ENCODE results near the gene TNFRSF21.
"Not testable (repeated sequence)": the region's sequence is repeated elsewhere in the genome, so short reads cannot be mapped to it uniquely, and the experiment has no call there.

Gene TNFRSF21

DNA sequence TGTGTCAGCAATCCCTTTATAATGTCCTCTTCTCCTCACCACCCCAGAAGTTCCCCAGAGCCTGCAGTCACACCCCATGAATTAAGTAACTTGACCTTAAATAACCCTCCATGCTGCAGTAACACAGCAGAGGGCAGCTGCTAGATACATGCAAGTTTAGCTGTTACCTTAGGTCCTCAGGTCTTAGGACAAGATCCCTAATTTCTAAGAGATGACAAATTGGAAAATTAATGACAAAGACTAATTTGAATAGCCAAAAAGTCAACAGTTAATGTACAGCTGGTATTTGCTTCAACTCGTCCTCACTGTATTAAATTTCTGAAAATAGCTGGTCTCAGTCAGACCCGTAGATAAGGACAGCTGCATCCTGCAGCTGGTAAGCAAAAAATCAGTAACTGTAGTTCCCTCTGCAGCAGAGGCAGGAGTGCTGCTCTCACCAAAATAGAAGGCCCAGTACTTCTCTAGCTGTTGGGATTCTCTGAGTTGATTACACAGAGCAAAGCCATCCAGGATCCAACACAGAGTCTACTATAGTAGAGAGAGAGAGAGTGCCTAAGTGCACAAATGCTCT is 62.4 kb downstream of the TNFRSF21 start:
- DNase-seq: peak; percentile 85

DNA sequence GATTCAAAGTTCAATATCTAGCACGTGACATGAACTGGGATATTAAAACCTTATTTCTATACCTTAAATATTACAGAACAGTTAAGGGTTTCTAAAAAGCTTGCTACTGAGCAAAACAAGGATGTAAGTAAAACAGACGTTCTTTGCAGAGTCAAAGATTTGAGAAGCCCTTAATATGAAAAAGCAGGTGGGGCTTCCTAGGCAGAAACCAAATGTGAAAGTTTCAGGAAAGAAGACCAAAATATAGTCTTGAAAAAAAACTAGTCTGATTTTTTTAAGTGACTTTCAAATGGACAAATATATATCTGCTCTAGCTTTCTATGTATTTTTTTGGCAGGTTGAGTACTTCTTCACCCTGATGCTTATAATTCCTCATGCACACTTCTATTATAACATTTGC is 63.2 kb downstream of the TNFRSF21 start:
- DNase-seq: peak; percentile 54

DNA sequence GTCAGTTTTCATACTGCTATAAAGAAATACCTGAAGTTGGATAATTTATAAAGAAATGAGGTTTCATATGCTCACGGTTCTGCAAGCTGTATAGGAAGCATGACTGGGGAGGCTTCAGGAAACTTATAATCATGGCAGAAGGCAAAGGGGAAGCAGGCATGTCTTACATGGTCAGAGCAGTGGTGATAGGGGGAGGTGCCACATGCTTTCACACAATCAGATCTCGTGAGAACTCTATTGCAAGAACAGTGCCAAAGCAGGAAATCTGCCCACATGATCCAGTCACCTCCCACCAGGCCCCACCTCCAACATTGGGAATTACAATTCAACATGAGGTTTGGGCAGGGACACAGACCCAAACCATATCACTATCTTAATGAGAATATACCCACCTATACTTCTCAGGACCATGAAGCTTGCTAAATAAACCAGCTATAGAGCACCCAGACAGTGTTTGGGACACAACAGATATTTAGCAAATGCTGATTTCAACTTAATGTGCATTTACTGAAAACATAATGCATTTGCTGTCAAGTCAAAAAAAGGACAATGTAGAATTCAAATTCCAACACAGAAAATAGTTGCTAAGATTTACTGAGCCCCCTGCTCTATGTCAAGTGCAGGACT is 63.8 kb downstream of the TNFRSF21 start:
- DNase-seq: peak; percentile 73

DNA sequence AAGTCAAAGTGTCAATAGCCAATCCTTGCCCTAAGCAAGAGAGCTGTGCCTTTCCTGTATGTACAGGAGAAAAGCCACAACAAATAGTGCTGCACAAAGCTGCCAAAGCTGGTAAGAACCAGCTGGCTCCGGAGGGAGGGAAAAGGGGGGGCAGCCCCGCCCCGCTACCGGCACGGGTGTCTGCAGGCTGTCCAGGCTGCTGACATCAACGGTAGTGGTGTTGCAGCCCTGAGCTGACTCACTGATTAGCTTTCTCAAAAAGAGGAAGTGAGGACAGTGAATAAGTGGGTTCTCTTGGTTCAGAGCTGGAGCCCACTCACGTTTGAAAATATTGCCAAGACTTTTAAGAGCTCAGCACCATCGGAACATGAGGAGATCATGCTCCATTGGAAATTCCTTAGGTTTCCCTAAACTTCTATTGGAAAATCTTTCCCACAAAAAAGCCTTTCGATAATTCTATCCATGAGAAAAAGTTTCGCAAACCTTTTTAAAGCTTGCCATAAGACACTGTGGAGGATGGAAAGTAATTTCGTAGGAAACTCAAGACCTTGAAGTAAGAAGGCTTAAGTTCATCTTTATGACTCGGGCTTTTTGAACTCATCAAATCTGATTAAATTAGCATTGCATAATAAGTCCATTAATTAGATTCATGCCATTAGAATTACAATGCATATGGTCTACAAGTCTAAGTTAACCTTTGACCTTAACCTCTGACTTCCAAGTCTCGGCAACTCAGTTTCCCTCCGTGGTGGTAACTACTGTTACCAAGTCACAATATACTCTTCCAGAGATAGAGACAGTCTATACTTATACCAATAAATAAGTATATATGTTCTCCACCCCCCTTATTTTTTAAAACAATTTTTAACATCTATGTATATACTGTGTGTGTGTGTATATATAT is 67.0 kb downstream of the TNFRSF21 start:
- DNase-seq: peak; percentile 97

DNA sequence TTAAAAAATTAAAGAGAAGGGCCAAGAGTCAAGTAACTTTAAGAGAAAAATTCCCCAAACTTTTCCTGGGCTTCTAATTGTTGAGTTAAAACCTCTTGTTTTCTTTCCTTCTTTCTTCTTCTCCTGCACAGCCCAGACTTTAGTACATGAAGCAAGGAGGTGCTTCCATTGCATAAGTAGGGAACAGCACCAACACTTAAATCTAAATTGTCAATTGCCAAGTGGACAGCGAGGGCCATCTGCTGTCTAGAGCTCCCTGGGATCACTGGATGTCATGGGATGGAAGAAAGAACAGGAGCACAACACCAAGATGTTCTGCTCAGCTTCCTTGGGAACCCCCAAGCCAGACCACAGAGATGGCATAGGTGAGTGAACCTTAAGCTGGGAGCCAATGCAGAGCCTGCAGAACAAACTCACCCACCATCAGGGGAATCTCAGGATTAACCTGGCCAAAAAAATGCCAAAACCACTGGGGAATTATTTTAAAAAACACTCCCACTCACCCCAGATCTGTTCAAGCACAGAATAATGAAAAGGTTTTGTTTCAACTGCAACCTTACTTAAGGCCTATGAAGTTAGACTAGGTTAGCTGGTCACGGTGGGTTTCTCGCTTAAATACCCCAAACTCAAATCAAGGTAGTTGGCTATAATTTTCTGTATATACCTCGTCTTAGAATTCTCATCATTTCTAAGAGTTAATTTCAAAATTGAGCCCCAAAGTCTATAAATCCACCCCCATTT is 67.8 kb downstream of the TNFRSF21 start:
- DNase-seq: peak; percentile 14

DNA sequence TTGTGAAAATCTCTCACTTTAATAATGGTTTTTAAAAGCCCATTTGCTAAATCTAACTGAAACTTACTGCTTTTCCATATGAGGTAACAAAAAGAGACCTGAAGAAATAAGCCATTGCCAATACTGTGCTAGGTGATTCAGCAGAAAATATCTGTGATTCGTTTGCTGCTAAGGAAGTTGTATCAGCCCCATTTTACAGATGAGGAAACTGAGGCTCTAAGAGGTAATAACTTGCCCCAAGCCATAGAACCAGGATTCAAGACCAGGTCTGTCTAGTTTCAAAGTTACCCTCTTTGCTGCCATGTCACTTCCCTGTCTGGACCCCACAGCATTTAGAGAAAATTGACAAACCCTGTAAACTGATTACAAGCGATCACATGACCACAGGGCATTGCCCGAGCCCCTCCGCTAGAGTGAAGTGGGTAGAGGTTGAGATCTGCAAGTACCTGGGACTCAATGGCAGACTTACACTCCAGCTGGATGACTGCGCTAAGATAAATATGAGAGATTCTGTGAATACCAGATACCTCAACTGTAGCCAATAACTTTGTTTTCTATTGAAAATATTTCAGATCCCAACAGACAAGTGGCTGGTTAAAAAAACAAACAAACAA is 69.3 kb downstream of the TNFRSF21 start:
- DNase-seq: no peak

DNA sequence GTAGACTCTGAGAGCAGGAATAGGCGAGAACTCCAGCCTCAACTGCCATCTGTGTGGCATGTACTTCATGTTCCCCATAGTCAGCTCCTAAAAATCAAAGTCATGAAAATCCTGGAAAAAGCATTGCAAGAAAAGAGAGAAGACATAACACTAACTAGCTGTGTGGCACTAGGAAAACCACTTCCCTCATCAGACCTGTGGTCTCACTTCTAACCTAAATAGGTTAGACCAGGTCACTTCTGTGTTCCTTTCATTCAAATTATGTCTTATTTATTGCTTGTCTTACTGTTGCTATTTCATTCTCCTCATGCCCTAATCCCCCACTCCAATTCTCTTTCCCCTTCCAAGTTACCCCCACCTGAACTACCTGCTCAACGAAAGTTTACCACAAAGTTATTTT is 70.2 kb downstream of the TNFRSF21 start:
- no peak for DNase-seq

DNA sequence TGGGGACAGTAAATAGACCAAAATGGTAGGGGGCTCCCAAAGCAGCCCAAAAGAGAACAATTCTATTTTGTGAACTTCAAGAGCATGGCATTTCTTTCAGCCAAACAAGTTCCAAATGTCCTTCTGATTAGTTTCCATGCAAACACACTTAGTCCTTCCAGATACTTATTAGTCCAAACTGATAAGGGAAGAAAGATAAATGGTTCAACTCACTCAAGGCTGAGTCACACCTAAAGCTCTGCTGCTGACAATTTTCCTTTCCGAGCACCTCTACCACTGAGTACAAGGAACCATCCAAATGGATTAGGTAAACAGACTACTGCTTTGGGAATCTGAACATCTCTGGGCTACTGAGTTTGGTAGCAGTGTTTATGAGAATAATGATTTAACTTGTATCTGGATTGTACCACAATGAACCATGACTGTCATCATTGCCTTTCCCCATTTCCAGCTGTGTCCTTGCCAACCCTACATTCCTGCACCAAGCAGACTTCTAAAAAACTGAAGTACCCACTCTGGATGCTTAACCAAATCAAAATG is 71.2 kb downstream of the TNFRSF21 start:
- no peak for DNase-seq

DNA sequence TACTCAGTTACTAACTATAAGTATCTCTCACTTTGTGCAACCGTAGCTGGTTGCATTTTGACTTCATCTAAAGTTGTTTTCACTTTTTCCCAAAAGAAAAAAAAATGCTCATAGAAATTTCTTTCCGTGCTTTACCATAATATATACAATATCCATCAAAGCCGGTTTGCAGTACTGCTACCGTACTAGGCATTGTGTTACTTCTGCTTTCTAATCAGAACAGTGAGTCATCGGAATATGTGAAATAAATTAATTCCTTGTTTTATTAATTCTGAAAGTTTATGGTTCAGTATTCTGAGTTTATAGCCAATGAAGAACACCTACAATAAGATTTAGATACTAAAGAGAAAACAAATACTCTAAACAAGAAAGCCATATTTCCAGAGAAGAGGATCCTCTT is 72.5 kb downstream of the TNFRSF21 start:
- DNase-seq: no peak

DNA sequence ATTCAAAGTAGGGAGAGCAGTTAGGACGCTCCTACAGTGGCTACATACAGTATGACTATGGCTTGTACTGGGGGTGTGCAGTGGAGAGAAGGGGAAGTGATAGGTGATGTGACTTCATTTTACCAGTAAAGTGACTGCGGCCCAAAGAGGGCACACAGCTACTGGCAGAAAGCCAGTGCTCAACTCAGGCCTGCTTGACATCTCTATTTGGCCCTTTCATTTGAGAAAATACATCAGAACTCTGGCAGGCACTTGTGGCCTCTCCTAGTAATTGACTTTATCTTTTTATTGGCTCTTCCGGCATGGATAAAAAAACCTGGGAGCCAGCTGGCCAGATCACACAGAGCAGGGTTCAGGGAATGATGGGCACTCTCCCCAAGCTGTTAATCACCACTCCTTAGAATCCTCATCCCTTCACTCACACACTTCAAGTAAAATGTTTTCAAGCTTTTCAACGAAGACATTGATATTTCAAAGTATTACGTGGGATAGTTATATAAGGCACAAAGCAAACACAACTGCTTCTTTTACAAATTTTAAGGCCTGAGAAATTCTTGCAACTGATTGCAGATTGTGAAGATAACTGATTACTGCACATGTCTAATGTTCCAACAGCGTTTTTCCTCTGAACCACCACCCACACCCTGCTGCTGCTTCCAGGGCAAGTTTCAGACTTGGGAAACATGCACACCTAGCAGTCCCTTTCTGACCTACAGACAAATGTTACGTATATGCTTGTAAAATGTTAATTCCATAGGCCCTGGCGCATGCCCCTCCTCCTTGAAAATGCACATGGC is 73.5 kb downstream of the TNFRSF21 start:
- peak; percentile 82 for DNase-seq

DNA sequence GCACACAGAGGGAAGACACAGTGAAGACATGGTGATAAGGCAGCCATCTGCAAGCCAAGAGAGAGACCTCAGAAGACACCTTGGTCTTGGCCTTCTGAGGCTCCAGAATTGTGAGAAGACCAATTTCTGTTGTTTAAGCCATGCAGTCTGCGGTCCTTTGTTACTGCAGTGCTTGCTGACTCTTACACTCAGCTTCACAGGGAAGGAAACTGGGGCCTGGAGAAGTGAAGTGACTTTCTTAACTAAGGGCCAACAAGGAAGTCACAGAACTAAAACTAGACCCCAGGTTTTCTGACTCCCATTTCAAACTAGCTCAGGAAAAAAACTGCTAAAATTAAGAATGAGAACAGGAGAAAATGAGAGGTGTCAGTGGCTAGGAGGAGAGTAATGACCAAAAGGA is 74.3 kb downstream of the TNFRSF21 start:
- no peak for DNase-seq

DNA sequence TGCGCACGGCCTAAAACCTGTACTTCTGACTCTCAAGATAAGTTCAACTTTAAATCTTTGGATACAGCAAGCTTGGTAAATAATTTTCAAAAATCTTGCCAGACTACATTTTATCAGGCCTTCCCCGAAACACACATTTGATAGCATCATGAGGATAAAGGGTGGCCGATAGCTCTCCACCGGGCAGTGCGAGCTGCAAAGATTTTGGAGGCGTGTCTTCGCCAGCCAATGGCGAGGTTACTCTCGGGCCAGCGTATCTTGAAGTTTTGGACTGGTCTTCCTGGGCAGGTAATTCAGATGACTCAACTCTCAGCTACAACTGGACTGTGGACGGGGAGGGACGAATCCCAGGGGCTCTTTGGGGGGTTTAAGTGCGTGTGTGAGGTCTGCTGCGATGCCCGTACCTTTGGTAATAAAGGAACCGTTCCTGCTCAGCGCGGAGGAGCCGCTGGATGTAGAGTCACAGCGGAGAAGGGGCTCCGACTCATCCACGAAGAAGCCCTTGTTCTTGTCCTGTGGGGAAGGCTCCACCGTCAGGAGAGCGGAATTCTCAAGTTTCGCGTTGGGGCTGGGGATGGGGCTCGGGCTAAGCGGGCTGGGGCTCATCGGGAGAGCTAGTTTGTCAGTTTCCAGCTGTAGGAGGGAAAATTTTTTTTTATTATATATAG is 75.3 kb downstream of the TNFRSF21 start:
- no peak for DNase-seq

DNA sequence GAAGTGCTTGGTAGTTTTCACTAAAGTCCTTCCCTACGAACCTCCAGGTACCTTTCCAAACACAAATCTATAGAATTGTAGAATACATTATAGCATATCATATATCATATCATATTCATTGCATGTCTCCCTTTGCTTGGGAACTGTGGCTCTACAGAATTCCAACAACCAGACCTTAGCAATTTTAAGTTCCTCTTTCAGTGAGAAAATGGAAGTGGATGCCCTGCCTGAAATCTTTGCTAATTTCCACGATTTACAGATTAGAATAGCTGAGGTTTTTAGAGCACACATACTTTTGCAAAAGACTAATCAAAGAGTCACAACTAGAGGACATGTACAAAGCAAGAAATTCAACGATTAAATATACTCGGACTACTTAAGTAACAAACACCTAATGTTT is 78.6 kb downstream of the TNFRSF21 start:
- DNase-seq: no peak

DNA sequence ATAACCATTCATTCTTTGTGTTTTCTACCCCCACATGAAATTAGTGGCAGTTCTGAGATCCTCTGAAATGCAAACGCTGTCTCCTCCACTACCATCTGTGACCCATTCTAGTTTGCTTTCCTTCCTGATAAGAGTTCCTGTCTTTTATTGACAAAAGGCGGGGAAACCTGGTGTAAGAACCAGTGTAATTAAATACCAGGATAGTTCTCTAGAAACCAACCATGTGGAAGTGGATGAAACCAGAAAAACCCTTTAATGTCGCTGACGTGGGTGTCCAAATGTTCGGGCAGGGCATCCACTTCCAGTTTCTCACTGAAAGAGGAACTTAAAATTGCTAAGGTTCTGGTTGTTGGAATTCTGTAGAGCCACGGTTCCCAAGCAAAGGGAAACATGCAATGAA is 79.1 kb downstream of the TNFRSF21 start:
- no peak for DNase-seq

DNA sequence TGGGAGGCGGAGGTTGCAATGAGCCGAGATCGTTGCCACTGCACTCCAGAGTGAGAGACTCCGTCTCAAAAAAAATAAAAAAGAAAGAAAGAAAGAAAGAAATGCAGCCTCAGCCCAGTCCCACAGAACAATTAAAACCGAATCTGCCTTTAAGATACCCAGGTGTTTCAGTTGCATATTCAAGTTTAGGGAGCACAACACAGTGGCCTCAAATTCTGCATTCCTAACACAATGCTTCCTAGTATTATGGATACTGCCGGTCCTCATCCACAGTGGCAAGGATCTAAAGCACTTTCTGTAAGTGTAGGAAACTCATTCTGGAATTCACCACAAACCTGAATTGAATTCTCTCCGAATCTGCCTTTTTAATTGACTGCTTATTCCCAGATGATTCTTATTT is 80.5 kb downstream of the TNFRSF21 start:
- DNase-seq: no peak

DNA sequence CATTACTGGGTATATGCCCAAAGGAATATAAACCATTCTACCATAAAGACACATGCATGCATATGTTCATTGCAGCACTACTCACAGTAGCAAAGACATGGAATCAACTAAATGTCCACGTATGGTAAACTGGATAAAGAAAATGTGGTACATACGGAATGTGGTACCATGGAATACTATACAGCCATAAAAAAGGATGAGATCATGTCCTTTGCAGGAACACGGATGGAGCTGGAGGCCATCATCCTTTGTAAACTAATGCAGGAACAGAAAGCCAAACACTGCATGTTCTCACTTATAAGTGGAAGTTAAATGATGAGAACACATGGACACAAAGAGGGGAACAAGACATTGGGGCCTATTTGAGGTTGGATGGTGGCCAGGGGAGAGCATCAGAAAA is 81.6 kb downstream of the TNFRSF21 start:
- DNase-seq: not testable (repeated sequence)

DNA sequence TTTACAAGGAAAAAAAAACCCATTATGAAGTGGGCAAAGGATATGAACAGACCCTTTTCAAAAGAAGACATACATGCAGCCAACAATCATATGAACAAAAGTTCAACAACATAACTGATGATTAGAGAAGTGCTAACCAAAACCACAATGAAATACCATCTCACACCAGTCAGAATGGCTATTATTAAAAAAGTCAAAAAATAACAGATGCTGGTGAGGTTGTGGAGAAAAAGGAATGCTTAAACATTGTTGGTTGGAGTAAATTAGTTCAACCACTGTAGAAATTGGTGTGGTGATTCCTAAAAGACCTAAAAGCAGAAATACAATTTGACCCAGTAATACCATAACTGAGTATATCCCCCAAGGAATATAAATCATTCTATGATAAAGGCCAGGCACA is 86.5 kb downstream of the TNFRSF21 start:
- DNase-seq: not testable (repeated sequence)

DNA sequence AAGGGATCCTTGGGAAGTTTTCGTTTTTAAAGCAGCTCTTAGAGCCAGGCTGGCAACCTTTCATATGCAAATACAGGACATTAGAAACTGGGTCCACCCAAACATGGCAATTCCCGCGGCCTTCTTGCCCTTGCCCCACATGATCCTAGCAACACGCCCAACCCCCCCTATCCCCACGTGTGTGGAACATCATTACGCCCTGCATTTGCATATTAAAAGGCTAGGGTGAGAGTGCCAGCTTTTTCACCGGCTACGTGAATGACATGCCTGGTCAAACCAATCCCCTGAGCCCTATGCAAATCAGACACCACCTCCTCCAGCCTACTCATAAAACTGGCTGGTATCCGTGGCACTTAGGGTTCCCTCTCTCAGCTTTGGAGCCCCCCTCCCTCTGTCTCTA is 88.1 kb downstream of the TNFRSF21 start:
- no peak for DNase-seq

DNA sequence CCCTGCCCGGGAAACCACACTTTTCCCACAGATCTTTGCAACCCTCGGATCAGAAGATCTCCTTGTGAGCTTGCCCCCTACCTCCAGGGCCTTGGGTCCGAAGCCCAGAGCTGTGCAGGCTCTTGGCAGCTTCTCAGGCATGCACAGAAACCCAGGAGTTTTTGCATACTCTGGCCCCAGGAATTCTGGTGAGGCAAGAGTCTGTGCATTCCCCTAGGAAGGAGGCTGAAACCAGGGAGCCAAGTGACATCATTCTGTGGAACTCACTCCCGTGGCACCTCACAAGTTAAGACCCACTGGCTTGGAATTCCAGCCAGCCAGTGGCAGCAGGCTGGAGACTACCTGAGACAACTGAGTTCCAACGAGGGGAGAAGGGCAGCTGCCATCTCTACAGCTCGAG is 100.1 kb downstream of the TNFRSF21 start:
- no peak for DNase-seq

DNA sequence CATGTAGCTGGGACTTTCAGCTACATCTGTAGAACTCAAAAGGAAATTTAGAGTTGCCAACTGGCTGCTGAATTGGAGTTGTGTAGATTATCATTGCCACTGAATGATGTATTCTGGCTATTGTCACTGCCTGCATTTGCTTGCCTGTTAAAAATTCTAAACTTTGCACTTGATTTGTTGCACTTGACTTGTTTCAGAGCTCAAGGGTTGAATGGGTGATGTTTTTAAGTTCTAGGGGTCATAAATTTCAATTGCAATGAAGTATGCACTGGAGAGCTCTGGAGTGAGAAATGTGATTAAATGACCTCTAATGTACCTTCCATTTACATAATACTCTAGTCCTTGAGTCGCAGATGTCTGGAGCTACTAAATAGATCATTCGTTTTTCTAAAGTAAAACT is 102.4 kb downstream of the TNFRSF21 start:
- DNase-seq: no peak

DNA sequence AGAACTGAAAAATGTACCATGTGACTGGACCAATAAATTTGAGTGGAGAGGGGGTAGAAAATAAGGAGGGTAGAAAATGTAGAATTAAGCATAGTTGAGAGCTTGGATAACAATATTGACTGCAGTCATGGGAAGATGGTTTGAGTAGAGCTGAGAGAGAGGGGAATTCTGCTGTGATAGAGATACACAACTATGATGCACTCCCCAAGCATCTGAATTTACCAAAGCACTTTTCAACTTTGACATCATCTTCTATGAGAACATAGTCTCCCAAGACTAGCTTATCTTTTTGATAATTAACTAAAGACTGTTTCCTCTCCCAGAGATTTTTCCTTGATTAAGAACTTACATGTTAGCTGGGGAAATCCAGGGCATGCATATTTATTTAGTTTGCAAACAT is 103.1 kb downstream of the TNFRSF21 start:
- DNase-seq: no peak
